Mesodermal cell (in vitro differentiated cells): ENCODE data around the gene GDF10. TPM values are rescaled to one million over a fixed set of nuclear protein-coding genes. Genes with fewer than 3 reads are reported as not detected.

Experiments used
- H3K27ac ChIP-seq: 2 replicates; pipeline ENCODE4 v1.7.0; 2013; ENCODE audit warnings: mild to moderate bottlenecking, low read depth, low read length, moderate library complexity; ENCODE audit not compliant: severe bottlenecking
- H3K36me3 ChIP-seq: 2 replicates; pipeline ENCODE4 v1.7.1; 2013; ENCODE audit warnings: mild to moderate bottlenecking, low read length, moderate library complexity; ENCODE audit not compliant: control insufficient read depth, insufficient read depth
- H3K4me1 ChIP-seq: one replicate; pipeline ENCODE4 v1.7.1; 2013; ENCODE audit warnings: mild to moderate bottlenecking, low read length; ENCODE audit not compliant: insufficient read depth, control insufficient read depth, poor library complexity, severe bottlenecking
- H3K4me3 ChIP-seq: 2 replicates; pipeline ENCODE4 v1.7.0; 2013; ENCODE audit warnings: low read length, control low read depth, mild to moderate bottlenecking; ENCODE audit not compliant: insufficient read depth, poor library complexity, severe bottlenecking; ENCODE audit errors: extremely low read depth
- H3K9me3 ChIP-seq: 2 replicates; pipeline ENCODE4 v1.7.1; 2013; ENCODE audit warnings: mild to moderate bottlenecking, low read length, moderate library complexity; ENCODE audit not compliant: control insufficient read depth
- WGBS, 2 experiments: methylation state at CpG; one replicate each; pipeline ENCODE4 v1.1.5; 2013; ENCODE audit warnings: missing lambda C conversion rate in 2 of 2; ENCODE audit not compliant: insufficient coverage in 2 of 2; 5-methylcytosine and 5-hydroxymethylcytosine counted together
- polyA plus RNA-seq, 2 experiments: library from polyadenylated mRNA; stranded (reverse); fragments of 50-300 nt; gene quantifications; one replicate each; pipeline ENCODE4 v1.2.3, GENCODE V29; 2013

The GDF10 gene, protein sequence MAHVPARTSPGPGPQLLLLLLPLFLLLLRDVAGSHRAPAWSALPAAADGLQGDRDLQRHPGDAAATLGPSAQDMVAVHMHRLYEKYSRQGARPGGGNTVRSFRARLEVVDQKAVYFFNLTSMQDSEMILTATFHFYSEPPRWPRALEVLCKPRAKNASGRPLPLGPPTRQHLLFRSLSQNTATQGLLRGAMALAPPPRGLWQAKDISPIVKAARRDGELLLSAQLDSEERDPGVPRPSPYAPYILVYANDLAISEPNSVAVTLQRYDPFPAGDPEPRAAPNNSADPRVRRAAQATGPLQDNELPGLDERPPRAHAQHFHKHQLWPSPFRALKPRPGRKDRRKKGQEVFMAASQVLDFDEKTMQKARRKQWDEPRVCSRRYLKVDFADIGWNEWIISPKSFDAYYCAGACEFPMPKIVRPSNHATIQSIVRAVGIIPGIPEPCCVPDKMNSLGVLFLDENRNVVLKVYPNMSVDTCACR
- 4.3 TPM for polyA plus RNA-seq (2013, experiment 1 of 2)
- polyA plus RNA-seq (2013, experiment 2 of 2): 2.7 TPM

DNA sequence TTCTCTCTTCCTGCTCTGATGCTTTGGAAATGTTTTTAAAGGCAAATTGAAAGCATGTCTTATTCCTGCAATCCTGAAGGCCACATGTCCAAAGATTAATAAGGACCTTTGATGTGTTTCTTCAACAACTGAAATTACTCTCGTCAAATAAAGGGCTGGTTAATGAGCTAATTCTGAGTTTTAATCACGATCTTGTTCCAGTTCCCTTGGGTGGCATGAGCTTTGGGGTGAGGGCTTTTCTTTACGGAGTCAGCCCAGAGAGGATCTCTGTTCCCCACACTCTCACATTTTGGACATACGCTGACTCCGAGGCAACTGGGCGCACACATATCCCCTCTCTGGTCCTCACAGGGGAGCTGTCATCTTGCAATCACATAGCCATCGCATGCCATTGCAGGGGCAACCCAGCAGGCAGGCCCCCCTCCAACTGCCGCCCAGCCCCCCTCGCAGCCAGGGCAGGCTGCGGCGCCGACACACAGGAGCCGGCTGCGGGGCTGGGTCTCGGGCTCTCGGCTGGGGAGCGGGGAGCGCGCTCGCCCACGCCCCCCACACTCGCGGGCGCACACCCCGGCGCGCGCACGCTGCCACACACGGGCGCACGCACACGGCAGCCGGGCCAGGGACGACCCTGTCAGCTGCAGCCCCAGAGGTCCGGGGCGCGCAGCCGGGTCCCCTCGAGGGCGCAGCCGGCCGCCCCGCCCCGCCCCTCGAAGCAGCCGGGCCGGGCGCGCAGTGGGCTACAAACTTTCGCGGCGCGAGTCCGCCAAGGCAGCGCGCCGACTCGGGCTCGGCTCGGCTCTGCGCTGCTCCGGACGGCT is at the start of gene GDF10:
GDF10 (plus strand) TSS at position 587 of the 818 bp plus-strand sequence. CDS start 455 bp downstream, outside the sequence.
- Histone ChIP-seq H3K4me1 (no peaks in the 10 kb centered on the region), H3K36me3 (no peaks in the 10 kb centered on the region), H3K9me3 (no peaks in the 10 kb centered on the region), H3K4me3 (peak within 1 kb of the TSS; percentile 40), H3K27ac (no peak within 1 kb of the TSS)
- WGBS, 2 experiments: 6% methylated on average over 41 to 46 of the region's 64 CpGs

DNA sequence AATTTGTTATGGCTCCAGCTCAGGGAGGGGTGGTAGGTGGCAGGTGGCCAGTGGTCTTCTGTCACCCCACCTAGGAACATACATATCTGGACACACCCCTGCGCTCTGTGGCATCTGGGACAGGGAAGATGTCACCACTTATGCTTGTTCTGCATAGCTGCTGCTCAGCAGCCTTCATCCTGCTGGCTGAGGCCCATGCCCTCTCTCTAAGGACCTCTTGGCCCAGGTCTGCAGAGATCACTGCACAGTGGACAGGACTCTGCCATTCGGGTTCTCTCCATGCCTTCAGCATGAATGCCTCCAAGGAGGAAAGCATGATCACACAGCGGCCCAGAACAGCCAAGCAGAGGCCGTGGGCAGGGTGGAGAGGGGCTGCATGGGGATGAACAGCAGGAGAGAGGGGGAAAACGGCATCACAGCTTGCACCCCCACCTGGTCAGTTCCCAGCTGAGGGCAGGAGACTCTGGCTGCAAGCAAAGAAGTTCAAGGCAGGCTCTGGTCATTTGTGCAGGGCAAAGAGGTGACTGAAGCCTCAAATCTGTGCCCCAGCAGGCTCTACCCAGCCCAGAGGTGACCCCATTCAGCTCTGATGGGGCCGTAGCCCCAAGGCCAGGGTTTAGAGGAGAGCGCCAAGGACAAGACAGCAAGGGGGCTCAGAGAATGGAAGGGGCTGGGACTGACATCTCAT is 47.8 kb upstream of the GDF10 start:
- Histone ChIP-seq H3K36me3 (no peaks in the 10 kb centered on the region), H3K27ac (no peak overlapping the region), H3K4me1 (peaks cover 2% of the 10 kb centered on the region), H3K4me3 (no peak overlapping the region), H3K9me3 (no peaks in the 10 kb centered on the region)
- 77 to 85% methylated on average over 6 of the region's 7 CpGs for WGBS, 2 experiments

DNA sequence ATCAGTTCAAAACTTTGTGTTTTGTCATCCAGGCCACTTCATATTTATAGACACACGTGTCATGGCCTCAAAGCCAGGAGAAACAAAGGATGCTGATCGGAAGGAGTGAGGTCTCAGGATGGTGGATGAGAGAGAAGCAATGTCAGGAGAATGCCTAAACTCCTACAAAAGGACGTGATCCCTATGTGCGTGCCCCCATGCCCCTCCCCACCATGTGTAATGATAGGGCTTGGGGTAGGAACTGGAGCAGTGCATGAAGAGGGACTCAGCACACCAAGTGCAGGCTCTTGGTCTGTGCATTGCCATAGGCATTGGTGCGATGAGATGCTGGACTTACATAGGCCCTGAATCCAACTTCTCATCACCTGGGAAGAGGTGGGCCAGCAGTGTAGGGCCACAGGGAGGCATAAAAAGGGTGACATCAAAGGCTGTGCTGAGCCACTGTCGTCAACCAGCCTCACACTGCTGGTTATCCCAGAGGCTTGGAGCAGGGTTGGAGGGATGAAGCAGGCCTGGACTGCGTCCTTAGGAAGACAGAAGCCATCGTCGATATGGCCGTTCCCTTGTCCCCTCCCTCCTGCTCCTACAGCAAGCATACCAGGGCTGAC is 46.9 kb upstream of the GDF10 start:
- Histone ChIP-seq H3K27ac (no peak overlapping the region), H3K36me3 (no peaks in the 10 kb centered on the region), H3K9me3 (no peaks in the 10 kb centered on the region), H3K4me1 (peaks cover 2% of the 10 kb centered on the region), H3K4me3 (no peak overlapping the region)
- WGBS, 2 experiments: 82 to 97% methylated on average over 6 of the region's 10 CpGs

DNA sequence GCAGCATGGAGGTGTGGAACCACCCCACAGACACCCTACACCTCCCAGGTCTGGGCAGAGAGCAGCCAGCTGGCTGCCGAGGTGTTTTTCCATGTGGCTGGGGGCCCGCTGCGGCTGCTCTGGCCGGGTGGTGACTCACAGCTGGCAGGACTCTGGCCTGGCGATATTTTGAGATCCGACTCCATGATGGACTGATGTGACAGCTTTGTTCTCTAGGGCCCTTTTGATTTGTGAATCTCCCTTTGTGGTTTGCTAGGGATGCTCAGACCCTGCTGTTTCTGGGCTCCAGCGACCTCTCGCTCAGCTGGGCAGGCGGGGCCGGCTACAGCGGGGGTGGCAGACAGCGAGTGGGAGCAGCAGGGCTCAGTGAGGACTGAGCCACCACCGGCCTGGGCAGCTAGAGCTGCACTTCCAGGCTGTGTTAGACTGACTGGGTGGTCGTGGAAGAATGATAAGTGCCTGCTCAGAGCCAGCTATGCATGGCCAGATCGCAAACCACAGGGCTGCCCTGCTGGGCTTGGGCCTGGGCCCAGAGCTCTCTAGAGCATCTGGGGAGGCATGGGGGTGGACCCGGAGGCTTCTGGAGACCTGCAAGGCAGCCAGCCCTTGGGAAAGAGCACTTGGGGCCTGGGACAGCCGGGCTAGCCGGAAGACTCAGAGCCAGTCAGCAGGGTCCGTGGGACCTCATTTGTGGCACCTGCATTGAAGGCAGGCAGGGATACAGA is 46.2 kb upstream of the GDF10 start:
- no peaks in the 10 kb centered on the region for H3K36me3 ChIP-seq
- peaks cover 2% of the 10 kb centered on the region for H3K4me1 ChIP-seq
- WGBS, 2 experiments: 77 to 83% methylated on average over 15 to 19 of the region's 19 CpGs
- H3K4me3 ChIP-seq: no peak overlapping the region
- no peaks in the 10 kb centered on the region for H3K9me3 ChIP-seq
- H3K27ac ChIP-seq: peak overlapping the region; percentile 72

DNA sequence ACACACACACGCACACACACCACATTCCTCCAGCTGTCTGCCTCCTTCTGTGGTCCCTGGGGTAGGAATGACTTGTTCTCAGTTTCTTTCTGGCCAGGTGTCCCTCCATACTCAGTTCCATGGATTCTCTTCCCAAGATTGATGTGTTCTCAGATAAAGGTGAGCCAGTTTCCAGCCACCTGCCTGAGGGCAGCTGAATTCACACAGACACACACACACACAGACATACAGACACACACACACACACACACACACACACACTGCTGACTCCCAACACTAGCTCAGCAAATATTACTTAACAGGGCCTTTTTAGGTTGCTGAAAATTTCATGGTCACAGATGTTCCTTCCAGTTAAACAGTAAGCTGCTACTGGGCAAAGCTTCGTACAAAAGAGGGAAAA is 45.4 kb upstream of the GDF10 start:
- no peaks in the 10 kb centered on the region for H3K9me3 ChIP-seq
- WGBS, 2 experiments: 88 to 100% methylated on average over 1 to 2 of the region's 2 CpGs
- no peak overlapping the region for H3K27ac ChIP-seq
- H3K36me3 ChIP-seq: no peaks in the 10 kb centered on the region
- no peak overlapping the region for H3K4me3 ChIP-seq
- H3K4me1 ChIP-seq: peaks cover 2% of the 10 kb centered on the region

DNA sequence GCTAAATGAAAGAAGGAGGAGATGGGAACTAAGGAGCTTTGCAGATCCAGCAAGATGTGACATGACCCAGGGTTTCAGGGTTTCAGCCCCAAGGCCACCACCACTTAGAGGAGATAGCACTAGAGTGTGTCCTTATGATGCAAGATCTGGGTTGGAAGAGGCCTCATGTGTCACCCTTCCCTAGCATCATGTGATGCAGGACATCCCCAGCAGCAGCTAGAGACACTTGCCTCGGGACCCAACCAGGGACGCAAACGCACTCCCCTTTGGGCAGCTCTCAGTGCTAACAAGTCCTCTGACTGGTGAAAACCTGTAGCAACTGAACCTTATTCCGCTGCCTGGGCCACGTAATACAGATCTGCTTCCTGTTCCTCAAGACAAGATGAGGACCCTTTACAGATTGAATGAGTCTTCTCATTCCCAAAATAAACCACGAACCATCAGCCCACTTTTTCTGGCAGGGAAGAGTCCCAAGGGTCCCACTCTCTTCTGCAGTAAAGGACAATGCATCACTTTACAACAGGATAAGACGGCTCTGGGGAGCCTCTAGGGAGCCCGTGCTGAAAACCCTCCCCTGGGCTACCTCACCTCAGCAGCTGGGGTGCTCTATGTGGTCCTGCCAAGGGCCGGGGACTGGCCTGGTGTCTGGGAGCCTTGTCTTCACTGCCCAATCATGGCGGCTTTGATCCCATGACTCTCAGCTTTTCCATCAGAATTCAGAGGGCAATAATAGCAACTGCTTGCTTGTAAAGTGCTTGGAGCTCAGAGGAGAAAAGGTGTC is 44.8 kb upstream of the GDF10 start:
- Histone ChIP-seq H3K4me1 (peaks cover 2% of the 10 kb centered on the region), H3K27ac (no peak overlapping the region), H3K9me3 (no peaks in the 10 kb centered on the region), H3K36me3 (no peaks in the 10 kb centered on the region), H3K4me3 (no peak overlapping the region)
- 95 to 96% methylated on average over 9 to 10 of the region's 10 CpGs for WGBS, 2 experiments

DNA sequence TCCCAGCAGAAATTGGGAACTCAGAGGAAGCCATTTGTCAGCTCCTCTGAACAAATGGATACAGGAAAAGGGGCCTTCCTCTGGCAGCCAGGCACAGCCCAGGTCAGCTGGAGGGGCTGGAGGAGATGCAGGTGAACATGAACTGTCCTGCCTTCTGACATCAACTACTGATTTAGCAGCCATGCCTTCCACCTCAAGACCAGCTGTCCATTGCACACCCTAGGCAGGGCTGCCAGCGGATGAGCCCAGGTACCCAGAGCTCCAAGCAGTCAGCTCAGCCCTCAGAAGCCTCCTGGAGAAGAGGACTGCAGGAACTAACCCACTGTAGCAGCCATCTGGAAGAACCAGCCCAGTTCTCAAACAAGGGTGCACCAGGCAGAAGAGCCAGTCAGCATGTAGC is 44.1 kb upstream of the GDF10 start:
- WGBS, 2 experiments: 100% methylated on average over 1 of the region's 1 CpG; no CpG with 5 or more reads in 1 of the 2 experiments
- peaks cover 2% of the 10 kb centered on the region for H3K4me1 ChIP-seq

DNA sequence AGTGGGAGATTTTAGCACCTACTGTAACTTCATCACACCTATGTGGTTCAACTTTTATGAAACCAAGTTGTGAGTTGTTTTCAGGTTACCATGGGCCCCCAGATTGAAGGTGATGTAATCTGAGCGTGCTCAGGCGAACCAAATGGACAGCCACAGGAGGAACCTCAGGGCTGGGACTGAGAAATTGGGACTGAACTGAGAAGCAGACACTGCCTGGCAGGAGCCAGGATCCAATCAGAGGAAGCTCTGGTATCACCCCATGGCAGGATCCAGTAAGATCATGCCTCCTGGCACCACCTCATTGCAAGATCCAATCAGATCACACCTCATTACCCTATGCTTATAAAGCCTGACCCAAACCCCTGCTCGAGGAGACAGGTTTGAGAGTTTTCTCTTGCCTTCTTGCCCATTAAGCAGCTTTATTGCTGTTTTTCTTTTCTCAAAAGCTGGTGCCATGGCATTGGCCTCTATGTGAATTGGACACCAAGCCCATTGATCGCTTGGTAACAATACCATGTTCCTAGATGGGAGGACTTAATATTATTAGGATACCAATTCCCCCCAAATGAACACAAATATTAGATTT is 43.2 kb upstream of the GDF10 start:
- H3K9me3 ChIP-seq: no peaks in the 10 kb centered on the region
- H3K4me3 ChIP-seq: no peak overlapping the region
- H3K36me3 ChIP-seq: no peaks in the 10 kb centered on the region
- H3K27ac ChIP-seq: no peak overlapping the region
- 78 to 100% methylated on average over 1 to 3 of the region's 4 CpGs for WGBS, 2 experiments
- H3K4me1 ChIP-seq: peaks cover 2% of the 10 kb centered on the region

More for the DNA sequence above, 44.1 kb upstream of the GDF10 start:
- no peaks in the 10 kb centered on the region for H3K9me3 ChIP-seq
- no peaks in the 10 kb centered on the region for H3K36me3 ChIP-seq
- H3K4me3 ChIP-seq: no peak overlapping the region
- H3K27ac ChIP-seq: no peak overlapping the region
